OCI-M2 (cell line): Measurements from ENCODE around the gene SMIM24.
A peak's percentile ranks its signal among the peaks of the same experiment; 100 is the strongest.

Experiments used
- DNase-seq: peaks from one replicate; lab custom pipeline; 2025; ENCODE audit not compliant: unreplicated experiment; lab: John Stamatoyannopoulos, UW

Gene SMIM24

DNA sequence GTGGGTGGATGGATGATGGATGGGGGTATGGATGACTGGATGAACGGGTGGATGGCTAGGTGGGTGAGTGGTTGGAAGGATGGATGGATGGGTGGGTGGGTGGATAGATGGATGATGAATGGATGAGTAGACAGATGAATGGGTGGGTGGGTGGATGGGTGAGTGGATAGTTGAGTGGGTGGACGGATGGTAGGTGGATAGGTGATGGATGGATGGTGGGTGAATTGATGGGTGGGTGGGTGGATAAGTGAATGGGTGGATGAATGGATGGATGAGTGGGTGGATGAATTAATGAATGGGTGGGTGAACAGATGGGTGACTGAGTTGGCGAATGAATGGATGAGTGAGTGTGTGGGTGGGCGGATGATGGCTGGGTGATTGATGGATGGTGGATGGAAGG lies 4.9 kb downstream of the SMIM24 start:
- DNase-seq: no peak

- no peak for DNase-seq
Observed at GRCh38 chr19:3474614-3475013, 5.7 kb downstream of the SMIM24 start.

- DNase-seq: no peak
Observed at GRCh38 chr19:3474010-3474409, 6.3 kb downstream of the SMIM24 start.

DNA sequence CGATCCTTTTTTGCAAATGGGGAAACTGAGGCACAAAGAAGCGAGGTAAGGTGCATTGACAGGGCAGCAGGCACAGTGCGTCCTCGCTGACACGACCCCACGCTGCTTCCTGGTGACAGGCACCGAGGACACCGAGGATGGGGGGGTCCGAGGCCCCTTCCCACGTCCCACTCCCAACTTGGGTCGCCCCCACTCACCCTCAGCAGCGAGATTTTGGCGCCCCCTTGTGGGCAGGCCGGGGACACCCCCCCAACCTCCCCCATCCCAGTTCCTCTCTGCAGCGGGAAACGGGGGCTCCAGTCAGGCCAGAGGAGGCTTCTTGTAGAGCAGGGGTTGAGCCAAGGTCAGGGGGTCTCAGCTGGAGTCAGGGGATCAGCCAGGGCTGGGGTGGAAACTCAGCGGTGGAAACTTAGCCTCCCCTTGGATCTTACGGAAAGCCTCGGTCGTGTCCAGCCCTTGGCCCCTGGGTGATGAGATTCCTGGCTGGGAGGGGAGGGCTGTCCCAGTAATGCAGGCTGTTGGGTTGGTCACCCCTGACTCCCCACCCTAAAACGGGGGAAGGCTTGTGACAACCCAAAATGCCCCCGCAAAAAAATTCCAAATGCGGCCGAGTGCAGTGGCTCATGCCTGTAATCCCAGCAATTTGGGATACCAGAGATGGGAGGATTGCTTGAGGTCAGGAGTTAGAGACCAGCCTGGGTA lies 8.2 kb downstream of the SMIM24 start:
- DNase-seq: peak; percentile 4

- no peak for DNase-seq
Observed at GRCh38 chr19:3470500-3471128, 9.7 kb downstream of the SMIM24 start.

- no peak for DNase-seq
Observed at GRCh38 chr19:3469638-3470499, 10.5 kb downstream of the SMIM24 start.

- DNase-seq: no peak
Observed at GRCh38 chr19:3468211-3468610, 12.1 kb downstream of the SMIM24 start.

DNA sequence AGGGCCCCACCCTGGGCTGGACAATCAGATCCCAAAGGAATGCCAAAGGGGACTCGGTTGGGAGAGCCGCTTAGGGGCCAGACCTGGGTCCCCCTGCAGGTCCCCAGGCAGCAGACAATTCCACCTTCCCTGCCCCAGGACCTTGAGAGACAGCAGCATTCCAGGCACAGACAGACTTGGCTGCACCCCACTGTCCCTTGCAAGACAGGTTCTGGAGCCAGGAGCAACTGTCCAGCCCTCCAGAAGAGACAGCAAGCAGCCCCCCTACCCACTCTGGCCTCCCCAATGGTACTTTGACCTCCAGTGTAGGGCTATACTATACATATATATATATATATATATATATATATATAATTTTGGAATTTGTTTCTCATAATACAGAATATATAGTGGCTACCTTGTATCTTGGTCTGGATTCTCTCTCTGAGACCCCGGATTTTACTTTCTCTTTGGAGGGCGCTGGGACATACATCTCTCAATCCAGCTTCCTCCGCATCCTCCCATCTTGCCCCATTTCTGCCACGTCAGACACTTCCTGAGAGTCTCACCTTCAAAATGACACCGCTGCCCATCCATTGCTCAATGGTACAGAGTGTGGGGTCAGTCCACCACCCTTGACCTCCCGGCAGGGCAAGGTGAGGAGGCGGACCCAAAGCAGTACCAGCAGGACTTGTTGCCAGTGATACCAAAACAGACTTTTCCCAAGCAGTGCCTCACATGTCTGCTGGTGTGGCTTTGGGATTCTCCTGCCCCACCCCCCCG lies 12.7 kb downstream of the SMIM24 start:
- DNase-seq: no peak

- no peak for DNase-seq
Observed at GRCh38 chr19:3466635-3467034, 13.7 kb downstream of the SMIM24 start.

GRCh38 chr19:3465552-3465951 lies 14.8 kb downstream of the SMIM24 start:
- DNase-seq: no peak

DNA sequence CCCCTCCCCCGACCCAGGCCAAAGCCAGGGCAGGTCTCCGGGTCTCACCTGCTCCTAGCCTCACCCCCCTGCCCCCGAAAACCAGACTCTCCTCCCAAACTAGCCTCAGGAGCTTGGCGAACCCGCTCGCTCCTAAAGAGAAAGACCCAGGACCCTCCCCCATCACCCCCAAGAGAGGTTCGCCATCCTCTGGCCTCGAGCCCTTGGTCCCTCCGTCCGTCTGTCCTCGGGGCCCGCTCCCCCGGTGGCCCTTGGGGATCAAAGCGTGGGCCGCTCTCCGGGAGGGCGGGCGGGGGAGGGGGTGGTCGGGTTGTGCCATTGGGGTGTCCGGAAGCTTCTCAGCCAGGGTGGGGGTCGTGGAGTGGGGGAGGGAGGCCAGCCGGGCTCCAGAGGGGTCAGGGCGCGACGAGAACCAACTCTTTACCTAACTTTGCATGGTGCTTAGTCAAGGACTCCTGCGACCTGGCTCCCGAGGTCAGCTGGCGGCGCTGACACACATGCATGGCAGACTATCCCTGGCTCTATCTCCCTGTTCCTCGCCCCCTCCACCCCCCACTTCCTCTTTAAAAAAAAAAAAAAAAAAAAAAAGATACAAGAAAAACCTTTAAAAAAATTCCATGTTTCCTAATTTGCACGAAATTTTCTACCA lies 15.6 kb downstream of the SMIM24 start:
- no peak for DNase-seq

GRCh38 chr19:3463714-3464586 lies 16.4 kb downstream of the SMIM24 start:
- DNase-seq: no peak

DNA sequence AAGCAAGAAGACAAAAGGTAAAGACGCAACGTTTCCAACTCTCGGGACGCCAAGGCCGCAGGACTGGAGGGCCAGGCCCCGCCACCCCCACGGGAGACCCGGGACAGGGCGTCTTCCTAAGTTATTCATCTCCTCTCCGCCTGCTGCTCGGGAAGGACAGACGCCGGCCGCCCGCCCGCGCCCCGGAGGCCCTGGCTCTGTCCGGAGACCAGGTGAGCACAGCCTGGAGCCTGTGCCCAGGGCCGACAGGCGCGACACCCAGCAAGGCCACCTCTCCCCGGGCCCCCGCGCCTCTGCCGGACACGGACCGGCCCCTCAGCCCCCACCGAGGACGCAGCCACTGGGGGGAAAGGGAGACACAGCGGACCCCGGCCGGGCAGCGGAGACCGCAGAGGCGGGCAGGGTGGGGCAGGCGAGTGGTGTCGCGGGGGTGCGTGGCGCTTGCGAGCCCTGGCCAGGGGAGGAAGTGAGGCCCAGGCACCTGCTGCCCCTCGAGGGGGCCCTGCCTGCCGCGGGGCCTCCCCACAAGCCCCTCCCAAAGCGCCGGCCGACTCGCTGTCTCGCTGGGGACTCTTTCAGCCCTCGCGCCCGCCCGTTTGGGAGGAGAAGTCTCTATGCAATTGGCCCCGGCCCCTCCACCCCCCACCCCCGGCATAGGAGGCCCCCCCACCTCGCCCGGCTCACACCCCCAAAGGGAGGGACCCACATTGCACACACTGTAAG lies 17.2 kb downstream of the SMIM24 start:
- DNase-seq: no peak

- DNase-seq: no peak
Observed at GRCh38 chr19:3459965-3460582, 20.3 kb downstream of the SMIM24 start.

DNA sequence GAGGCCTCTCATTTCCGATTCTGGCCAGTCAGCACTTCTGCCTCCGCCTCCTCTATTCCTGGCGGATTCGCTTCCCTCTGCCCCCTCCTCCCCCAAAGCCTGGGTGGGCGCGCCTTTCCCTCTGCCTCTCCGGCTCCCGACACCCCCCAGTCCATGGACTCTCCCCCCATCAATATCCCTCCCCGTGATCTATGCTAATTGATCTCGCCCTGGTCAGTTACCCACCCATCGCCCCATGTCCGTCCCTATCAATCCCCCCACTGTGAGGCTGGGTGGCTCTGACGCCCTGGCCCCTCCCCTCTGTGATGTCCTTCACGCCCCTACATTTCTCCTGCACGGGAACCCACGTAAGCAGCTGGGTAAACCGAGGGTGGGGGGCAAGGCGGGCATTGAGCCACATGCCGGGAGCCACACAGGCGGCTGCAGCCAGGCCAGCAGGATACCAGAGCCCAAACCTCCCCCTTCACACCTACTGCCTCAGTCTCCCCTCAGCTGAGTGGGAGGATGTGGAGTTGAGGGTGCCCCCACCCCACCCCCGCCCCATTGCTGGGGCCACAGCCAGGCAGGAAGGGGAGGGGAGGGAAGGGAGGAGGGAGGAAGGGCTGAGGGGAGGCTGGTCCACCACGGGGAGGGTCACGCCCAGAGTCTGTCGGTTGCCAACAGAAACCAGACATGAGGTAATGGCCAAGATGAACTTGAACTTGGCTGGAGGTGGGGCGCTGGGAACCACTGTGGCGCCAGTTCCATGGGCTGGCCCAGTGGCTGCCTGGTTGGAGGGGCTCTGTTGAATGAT lies 21.0 kb downstream of the SMIM24 start:
- no peak for DNase-seq

GRCh38 chr19:3458229-3459088 lies 21.9 kb downstream of the SMIM24 start:
- DNase-seq: no peak
